ENCODE data around the gene SHF.
A peak's percentile ranks its signal among the peaks of the same experiment; 100 is the strongest.

The SHF gene

DNA sequence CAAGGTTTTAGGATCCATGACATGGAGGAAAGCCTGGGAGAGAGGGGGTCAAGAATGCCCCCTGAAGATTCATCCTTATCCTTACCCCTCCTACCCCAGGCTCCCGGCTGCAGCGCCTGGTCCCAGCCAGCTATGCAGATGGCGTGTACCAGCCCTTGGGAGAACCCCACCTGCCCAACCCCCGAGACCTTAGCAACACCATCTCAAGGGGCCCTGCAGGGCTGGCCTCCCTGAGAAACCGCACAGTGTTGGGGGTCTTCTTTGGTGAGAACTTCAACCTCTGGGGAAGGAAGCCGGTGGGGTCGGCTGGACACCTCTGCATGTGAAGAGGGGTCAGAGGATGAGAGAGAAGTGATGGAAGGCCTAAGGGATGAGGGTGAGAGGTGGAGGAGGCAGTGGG is 53.7 kb downstream of the SHF start:
- Histone ChIP-seq H3K27me3 (ENCODE audit: insufficient read depth, low read depth, severe bottlenecking) (no peaks in the 10 kb centered on the region), H3K9me3 (ENCODE audit: severe bottlenecking) (no peaks in the 10 kb centered on the region), H3K36me3 (no peaks in the 10 kb centered on the region), H3K27ac (no peak overlapping the region), H3K4me3 (ENCODE audit: low read depth, low read length) (no peak overlapping the region)
- no peak for DNase-seq
- TF ChIP-seq, protein P1, sequence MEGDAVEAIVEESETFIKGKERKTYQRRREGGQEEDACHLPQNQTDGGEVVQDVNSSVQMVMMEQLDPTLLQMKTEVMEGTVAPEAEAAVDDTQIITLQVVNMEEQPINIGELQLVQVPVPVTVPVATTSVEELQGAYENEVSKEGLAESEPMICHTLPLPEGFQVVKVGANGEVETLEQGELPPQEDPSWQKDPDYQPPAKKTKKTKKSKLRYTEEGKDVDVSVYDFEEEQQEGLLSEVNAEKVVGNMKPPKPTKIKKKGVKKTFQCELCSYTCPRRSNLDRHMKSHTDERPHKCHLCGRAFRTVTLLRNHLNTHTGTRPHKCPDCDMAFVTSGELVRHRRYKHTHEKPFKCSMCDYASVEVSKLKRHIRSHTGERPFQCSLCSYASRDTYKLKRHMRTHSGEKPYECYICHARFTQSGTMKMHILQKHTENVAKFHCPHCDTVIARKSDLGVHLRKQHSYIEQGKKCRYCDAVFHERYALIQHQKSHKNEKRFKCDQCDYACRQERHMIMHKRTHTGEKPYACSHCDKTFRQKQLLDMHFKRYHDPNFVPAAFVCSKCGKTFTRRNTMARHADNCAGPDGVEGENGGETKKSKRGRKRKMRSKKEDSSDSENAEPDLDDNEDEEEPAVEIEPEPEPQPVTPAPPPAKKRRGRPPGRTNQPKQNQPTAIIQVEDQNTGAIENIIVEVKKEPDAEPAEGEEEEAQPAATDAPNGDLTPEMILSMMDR (IDR thresholded peaks at IDR 0.05; ENCODE audit: low read depth, low read length): no peak

DNA sequence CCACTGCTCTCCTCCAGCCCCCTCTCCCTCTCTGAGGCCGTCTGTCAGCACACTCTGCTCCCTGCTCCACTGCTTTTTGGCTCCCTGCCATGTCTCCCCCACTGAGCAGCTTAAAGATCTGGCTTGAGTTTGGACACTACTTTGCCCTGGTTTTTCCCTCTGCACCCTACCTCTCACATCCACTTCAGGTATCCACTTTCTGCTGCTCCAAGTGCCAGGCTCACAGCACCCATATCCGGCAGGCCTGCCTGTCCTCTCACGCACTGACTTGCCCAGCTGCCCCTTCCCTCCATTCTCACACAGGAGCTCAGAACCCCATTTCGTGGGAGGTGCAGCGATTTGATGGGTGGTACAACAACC is 54.2 kb downstream of the SHF start:
- Histone ChIP-seq H3K27ac (no peak overlapping the region), H3K9me3 (ENCODE audit: severe bottlenecking) (no peaks in the 10 kb centered on the region), H3K36me3 (no peaks in the 10 kb centered on the region), H3K4me3 (ENCODE audit: low read depth, low read length) (no peak overlapping the region), H3K27me3 (ENCODE audit: insufficient read depth, low read depth, severe bottlenecking) (no peaks in the 10 kb centered on the region)
- TF ChIP-seq, protein P1 (IDR thresholded peaks at IDR 0.05; ENCODE audit: low read depth, low read length): no peak
- DNase-seq: peak; percentile 70

DNA sequence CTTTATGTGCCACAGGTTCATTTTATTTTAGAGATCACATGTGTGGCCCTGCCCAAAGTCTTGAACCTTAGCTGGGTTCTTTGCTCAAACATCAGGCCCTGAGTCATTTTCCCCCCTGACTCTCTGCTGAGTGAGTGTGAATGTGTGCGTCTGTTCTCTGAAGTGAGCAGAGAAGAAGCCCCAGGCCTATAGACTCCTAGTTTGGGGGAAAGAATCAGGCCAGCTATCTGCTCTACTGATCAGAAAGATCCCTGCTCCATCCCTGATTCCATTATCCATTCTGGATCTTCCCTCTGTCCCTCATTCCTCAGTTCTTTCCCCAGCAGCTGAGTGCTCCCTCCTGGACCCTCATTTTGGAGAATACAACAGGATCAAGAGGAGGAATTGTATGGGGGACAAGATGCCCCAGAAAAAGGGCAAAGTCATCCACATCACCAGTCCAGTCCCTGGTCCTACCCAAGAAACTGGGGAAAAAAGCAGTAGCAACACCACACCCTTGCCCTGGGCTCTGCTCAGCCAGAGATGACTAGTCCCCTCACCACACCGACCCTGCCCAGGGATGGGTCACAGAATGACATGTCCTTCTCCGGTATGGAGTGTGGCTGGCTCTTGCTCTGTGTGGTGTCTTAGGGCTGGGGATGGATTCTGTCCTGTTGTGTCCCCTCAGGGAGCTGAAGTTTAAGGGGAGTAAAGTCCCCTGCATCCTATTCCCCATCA is 54.8 kb downstream of the SHF start:
- no peak for DNase-seq
- no peaks in the 10 kb centered on the region for H3K9me3 ChIP-seq (ENCODE audit: severe bottlenecking)
- H3K36me3 ChIP-seq: no peaks in the 10 kb centered on the region
- H3K27me3 ChIP-seq (ENCODE audit: insufficient read depth, low read depth, severe bottlenecking): no peaks in the 10 kb centered on the region
- H3K27ac ChIP-seq: no peak overlapping the region
- no peak overlapping the region for H3K4me3 ChIP-seq (ENCODE audit: low read depth, low read length)
- TF ChIP-seq, protein P1 (IDR thresholded peaks at IDR 0.05; ENCODE audit: low read depth, low read length): no peak

DNA sequence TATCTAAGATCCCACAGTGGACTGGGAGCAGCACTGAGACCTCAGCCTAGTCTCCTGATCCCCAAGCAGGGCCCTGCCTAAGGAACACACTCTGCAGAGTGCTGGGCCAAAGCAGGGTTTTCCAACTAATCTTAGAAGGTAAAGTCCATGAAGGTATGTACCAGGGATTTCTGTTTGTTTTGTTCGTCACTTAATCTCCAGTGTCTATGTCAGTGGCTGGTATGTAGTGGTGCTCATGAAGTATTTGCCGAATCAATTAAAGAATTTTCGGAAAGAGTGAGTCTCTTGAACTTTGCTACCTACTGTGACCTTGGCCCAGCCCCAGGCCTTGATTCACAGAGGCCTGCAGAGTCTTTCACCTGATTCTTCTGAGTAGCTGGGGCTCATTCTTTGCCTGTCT is 56.3 kb downstream of the SHF start:
- DNase-seq: no peak
- no peak overlapping the region for H3K27ac ChIP-seq
- TF ChIP-seq, protein P1 (IDR thresholded peaks at IDR 0.05; ENCODE audit: low read depth, low read length): no peak
- no peak overlapping the region for H3K4me3 ChIP-seq (ENCODE audit: low read depth, low read length)
- H3K9me3 ChIP-seq (ENCODE audit: severe bottlenecking): no peaks in the 10 kb centered on the region
- no peaks in the 10 kb centered on the region for H3K27me3 ChIP-seq (ENCODE audit: insufficient read depth, low read depth, severe bottlenecking)
- no peaks in the 10 kb centered on the region for H3K36me3 ChIP-seq

DNA sequence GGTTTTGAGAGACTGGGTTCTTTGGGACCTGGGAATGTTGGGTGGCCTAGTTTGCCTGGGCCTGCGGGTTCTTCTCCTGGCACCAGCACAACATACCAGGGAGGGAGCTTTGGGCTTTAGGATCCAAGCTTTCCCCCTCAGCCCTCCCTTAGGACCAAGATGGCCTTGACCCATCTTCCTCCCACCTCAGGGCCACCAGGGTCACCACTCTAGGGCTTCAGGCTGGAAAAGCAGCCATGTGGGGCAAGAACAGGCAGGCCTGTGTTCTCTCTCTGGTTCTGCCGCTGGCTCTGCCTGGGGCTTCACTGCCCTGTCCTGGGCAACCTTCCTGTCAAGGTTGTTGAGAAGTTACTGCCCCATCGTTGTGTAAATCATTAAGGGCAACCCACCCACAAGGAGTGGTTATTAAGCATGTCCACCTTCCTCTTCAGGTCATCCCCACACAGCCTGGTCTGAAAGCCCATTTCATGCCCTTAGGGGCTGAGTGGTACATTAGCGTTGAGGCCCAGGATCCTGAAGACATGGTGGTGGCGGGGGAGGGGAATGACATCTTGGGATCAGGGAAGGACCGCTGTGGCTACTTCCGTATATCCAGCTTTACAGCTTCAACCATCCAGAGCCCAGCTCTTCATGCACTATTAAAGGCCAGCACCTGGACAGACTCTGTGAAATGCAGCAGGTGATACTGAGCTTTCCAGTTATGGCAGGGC is 57.3 kb downstream of the SHF start:
- Histone ChIP-seq H3K27me3 (ENCODE audit: insufficient read depth, low read depth, severe bottlenecking) (no peaks in the 10 kb centered on the region), H3K27ac (no peak overlapping the region), H3K9me3 (ENCODE audit: severe bottlenecking) (no peaks in the 10 kb centered on the region), H3K36me3 (no peaks in the 10 kb centered on the region), H3K4me3 (ENCODE audit: low read depth, low read length) (no peak overlapping the region)
- DNase-seq: no peak
- TF ChIP-seq, protein P1 (IDR thresholded peaks at IDR 0.05; ENCODE audit: low read depth, low read length): no peak
